Liver (tissue), 9 donors: ENCODE results near the gene CHRM1. TPM values are rescaled to one million over a fixed set of nuclear protein-coding genes. Genes with fewer than 3 reads are reported as not detected.

ENCODE experiments used
- DNase-seq: peaks from one replicate; pipeline ENCODE4 v3.0.0-alpha.2; 2017; ENCODE audit warnings: low spot score
- H3K27ac ChIP-seq, 2 donors: one replicate each; pipeline ENCODE4 v1.7.0; 2013; ENCODE audit warnings: inconsistent platforms in 2 of 2, low read length in 2 of 2, control low read depth in 1 of 2, low read depth in 1 of 2, mild to moderate bottlenecking in 1 of 2
- H3K27me3 ChIP-seq, 4 donors: one replicate each; pipeline versions ENCODE4 v1.6.1 to v1.7.0; 2013; ENCODE audit warnings: low read length in 3 of 4, inconsistent platforms in 1 of 4, mild to moderate bottlenecking in 1 of 4, moderate library complexity in 1 of 4; ENCODE audit not compliant: control insufficient read depth in 4 of 4, insufficient read depth in 4 of 4
- H3K36me3 ChIP-seq, 4 donors: one replicate each; pipeline versions ENCODE4 v1.6.1 to v1.7.0; 2013; ENCODE audit warnings: low read length in 3 of 4, mild to moderate bottlenecking in 3 of 4, low read depth in 1 of 4, moderate library complexity in 1 of 4; ENCODE audit not compliant: control insufficient read depth in 4 of 4, insufficient read depth in 3 of 4
- H3K4me1 ChIP-seq, 4 donors: one replicate each; pipeline versions ENCODE4 v1.6.1 to v1.7.0; 2013; ENCODE audit warnings: low read length in 3 of 4, mild to moderate bottlenecking in 3 of 4, moderate library complexity in 1 of 4; ENCODE audit not compliant: control insufficient read depth in 4 of 4, insufficient read depth in 4 of 4
- H3K4me3 ChIP-seq, 3 donors: one replicate each; pipeline versions ENCODE4 v1.6.1 to v1.7.0; 2013; ENCODE audit warnings: low read length in 3 of 3, control low read depth in 1 of 3, low read depth in 1 of 3, mild to moderate bottlenecking in 1 of 3
- H3K9ac ChIP-seq, 2 donors: one replicate each; pipeline ENCODE4 v1.7.0; 2013; ENCODE audit warnings: low read length in 2 of 2, mild to moderate bottlenecking in 2 of 2, moderate library complexity in 2 of 2, control low read depth in 1 of 2, low read depth in 1 of 2
- H3K9me3 ChIP-seq, 4 donors: one replicate each; pipeline versions ENCODE4 v1.6.1 to v1.7.0; 2013; ENCODE audit warnings: low read length in 3 of 4; ENCODE audit not compliant: control insufficient read depth in 4 of 4
- EGR1 ChIP-seq, 2 donors: IDR thresholded peaks; 2 replicates each; pipeline ENCODE4 v1.6.1; 2016 to 2018; ENCODE audit warnings: antibody characterized with exemption in 2 of 2, low read depth in 2 of 2
- FOXA1 ChIP-seq: IDR thresholded peaks from 2 replicates; pipeline ENCODE4 v1.6.1; 2016; ENCODE audit warnings: antibody characterized with exemption
- GABPA ChIP-seq, 2 donors: IDR thresholded peaks in 1 of 2; conservative IDR thresholded peaks in 1 of 2; 2 replicates each; pipeline ENCODE4 v1.6.1; 2016; ENCODE audit warnings: antibody characterized with exemption in 2 of 2, mild to moderate bottlenecking in 1 of 2, moderate library complexity in 1 of 2
- HNF4A ChIP-seq, 2 donors: conservative IDR thresholded peaks; 2 replicates each; pipeline ENCODE4 v1.6.1; 2016; ENCODE audit warnings: antibody characterized with exemption in 2 of 2, mild to moderate bottlenecking in 2 of 2
- HNF4G ChIP-seq: IDR thresholded peaks from 2 replicates; pipeline ENCODE4 v1.6.1; 2016; ENCODE audit warnings: antibody characterized with exemption
- JUND ChIP-seq, 2 donors: IDR thresholded peaks; 2 replicates each; pipeline ENCODE4 v1.6.1; 2016; ENCODE audit warnings: antibody characterized with exemption in 2 of 2
- NR2F2 ChIP-seq: IDR thresholded peaks from 2 replicates; pipeline ENCODE4 v1.6.1; 2016; ENCODE audit warnings: antibody characterized with exemption
- RAD21 ChIP-seq, 2 donors: IDR thresholded peaks; 2 replicates each; pipeline ENCODE4 v1.6.1; 2016; ENCODE audit warnings: antibody characterized with exemption in 2 of 2, mild to moderate bottlenecking in 2 of 2
- REST ChIP-seq: IDR thresholded peaks from 2 replicates; pipeline ENCODE4 v1.6.1; 2016; ENCODE audit warnings: antibody characterized with exemption, mild to moderate bottlenecking
- RXRA ChIP-seq, 2 donors: IDR thresholded peaks; 2 replicates each; pipeline ENCODE4 v1.6.1; 2017 to 2018; ENCODE audit warnings: antibody characterized with exemption in 2 of 2, mild to moderate bottlenecking in 1 of 2
- YY1 ChIP-seq: IDR thresholded peaks from 2 replicates; pipeline ENCODE4 v1.6.1; 2016; ENCODE audit warnings: antibody characterized with exemption, mild to moderate bottlenecking
- ZBTB33 ChIP-seq: IDR thresholded peaks from 2 replicates; pipeline ENCODE4 v1.6.1; 2016; ENCODE audit warnings: antibody characterized with exemption
- WGBS: extraction: QIAGEN DNeasy Blood & Tissue Kit; methylation state at CpG from one replicate; pipeline ENCODE4 v1.1.7; 2013; 5-methylcytosine and 5-hydroxymethylcytosine counted together
- polyA plus RNA-seq, 2 donors: library from polyadenylated mRNA; stranded (reverse) in 1 of 2; unstranded in 1 of 2; fragments of 200-250 nt in 1 of 2; fragments of >200 nt in 1 of 2; fragmentation: Nextera tagmentation in 1 of 2; extraction: Ambion mirVana in 1 of 2; gene quantifications; one replicate each; pipeline versions ENCODE4 v1.2.1 to v1.2.3, GENCODE V29; 2013 to 2015
- total RNA-seq, 2 donors: library from RNA; depleted of rRNA; stranded (reverse); fragments of >200 nt; gene quantifications; one replicate each; pipeline ENCODE4 v1.2.3, GENCODE V29; 2014
- donor health status: healthy.
- donor health status: healthy.
- donor health status: healthy.
- donor health status: healthy.
- donor health status: healthy.

Gene CHRM1
- total and polyA plus RNA-seq, 4 donors = not detected

- H3K36me3 ChIP-seq = no peaks in the 10 kb centered on the region
- H3K9me3 ChIP-seq = no peaks in the 10 kb centered on the region
- no peak overlapping the region for H3K27ac ChIP-seq
- no peak overlapping the region for H3K9ac ChIP-seq
- DNase-seq = no peak
- no peak overlapping the region for H3K4me3 ChIP-seq
- TF ChIP-seq EGR1 (IDR thresholded peaks at IDR 0.05; ENCODE audit: low read depth in 2 of 2) = no peak
- TF ChIP-seq REST = no peak
- no peak for TF ChIP-seq RXRA (IDR thresholded peaks at IDR 0.05)
- no peak for TF ChIP-seq HNF4A (conservative IDR thresholded peaks at IDR 0.05)
- TF ChIP-seq GABPA (IDR thresholded peaks at IDR 0.05 in 1 of 2, conservative IDR thresholded peaks at IDR 0.05 in 1 of 2) = no peak
- no peak for TF ChIP-seq ZBTB33
- peaks cover 0 to 9% (median 3%) of the 10 kb centered on the region in 4 donors for H3K27me3 ChIP-seq
- WGBS = 72% methylated on average over 8 of the region's 8 CpGs
- H3K4me1 ChIP-seq = peaks cover 0 to 3% (median 0%) of the 10 kb centered on the region in 4 donors
These were observed 10.5 kb upstream of the CHRM1 start for GRCh38 chr11:62931499-62932278.

GRCh38 chr11:62930666-62931065 lies 9.5 kb upstream of the CHRM1 start:
- no peak overlapping the region for H3K9ac ChIP-seq
- H3K27ac ChIP-seq = no peak overlapping the region
- H3K4me3 ChIP-seq = no peak overlapping the region
- DNase-seq = no peak
- peaks cover 0 to 10% (median 5%) of the 10 kb centered on the region in 4 donors for H3K27me3 ChIP-seq
- TF ChIP-seq RAD21 (IDR thresholded peaks at IDR 0.05) (no peak), ZBTB33 (no peak), HNF4G (no peak), NR2F2 (no peak), RXRA (IDR thresholded peaks at IDR 0.05) (no peak), YY1 (no peak), HNF4A (conservative IDR thresholded peaks at IDR 0.05) (no peak), JUND (IDR thresholded peaks at IDR 0.05) (no peak), FOXA1 (no peak)
- 59% methylated on average over 1 of the region's 1 CpG for WGBS
- peaks cover 4 to 12% (median 9%) of the 10 kb centered on the region in 4 donors for H3K4me1 ChIP-seq
- H3K9me3 ChIP-seq = no peaks in the 10 kb centered on the region
- H3K36me3 ChIP-seq = no peaks in the 10 kb centered on the region
